Measurements from ENCODE around the gene ABCC11.

GRCh38 chr16:48140821-48141220 lies 106.5 kb downstream of the ABCC11 start:
- TF ChIP-seq CTCF (IDR thresholded peaks at IDR 0.05) (no peak), POLR2A (IDR thresholded peaks at IDR 0.05) (no peak), EP300 (IDR thresholded peaks at IDR 0.05) (no peak)
